ENCODE data around the gene ZNF792.
"Not testable (repeated sequence)": the region's sequence is repeated elsewhere in the genome, so short reads cannot be mapped to it uniquely, and the experiment has no call there.

Gene ZNF792

GRCh38 chr19:34997071-34997617, 33.1 kb upstream of the ZNF792 start:
- TF ChIP-seq CTCF (IDR thresholded peaks at IDR 0.05; ENCODE audit: control insufficient read depth, extremely low read depth, insufficient read depth): no peak
- no peak overlapping the region for H3K4me3 ChIP-seq (ENCODE audit: low read depth, low read length)
- DNase-seq (ENCODE audit: low read depth): no peak

- H3K4me3 ChIP-seq (ENCODE audit: low read depth, low read length): no peak overlapping the region
- no peak for TF ChIP-seq CTCF (IDR thresholded peaks at IDR 0.05; ENCODE audit: control insufficient read depth, extremely low read depth, insufficient read depth)
- no peak for DNase-seq (ENCODE audit: low read depth)
Observed at GRCh38 chr19:34995551-34995950, 31.5 kb upstream of the ZNF792 start.

GRCh38 chr19:34994643-34995541, 30.9 kb upstream of the ZNF792 start:
- peak overlapping the region; percentile 14; the same call in 1 of the 2 replicates for H3K4me3 ChIP-seq (ENCODE audit: low read depth, low read length)
- DNase-seq (ENCODE audit: low read depth): peak; percentile 74
- TF ChIP-seq CTCF (IDR thresholded peaks at IDR 0.05; ENCODE audit: control insufficient read depth, extremely low read depth, insufficient read depth): no peak

- no peak overlapping the region for H3K4me3 ChIP-seq (ENCODE audit: low read depth, low read length)
- TF ChIP-seq CTCF (IDR thresholded peaks at IDR 0.05; ENCODE audit: control insufficient read depth, extremely low read depth, insufficient read depth): no peak
- no peak for DNase-seq (ENCODE audit: low read depth)
Observed at GRCh38 chr19:34994286-34994642, 30.2 kb upstream of the ZNF792 start.

- DNase-seq (ENCODE audit: low read depth); H3K4me3 ChIP-seq (ENCODE audit: low read depth, low read length): not testable (repeated sequence)
Observed at GRCh38 chr19:34992582-34992981, 28.6 kb upstream of the ZNF792 start.

- TF ChIP-seq CTCF (IDR thresholded peaks at IDR 0.05; ENCODE audit: control insufficient read depth, extremely low read depth, insufficient read depth): no peak
- no peak overlapping the region for H3K4me3 ChIP-seq (ENCODE audit: low read depth, low read length)
- no peak for DNase-seq (ENCODE audit: low read depth)
Observed at GRCh38 chr19:34991542-34992333, 27.7 kb upstream of the ZNF792 start.

- no peak for TF ChIP-seq CTCF (IDR thresholded peaks at IDR 0.05; ENCODE audit: control insufficient read depth, extremely low read depth, insufficient read depth)
- H3K4me3 ChIP-seq (ENCODE audit: low read depth, low read length): no peak overlapping the region
- DNase-seq (ENCODE audit: low read depth): no peak
Observed at GRCh38 chr19:34990578-34991192, 26.7 kb upstream of the ZNF792 start.
